ENCODE data around the gene SLC24A3. TPM values are rescaled to one million over a fixed set of nuclear protein-coding genes. Genes with fewer than 3 reads are reported as not detected.

Gene SLC24A3
- polyA plus RNA-seq (2012; ENCODE audit: insufficient read depth, insufficient read length) = not detected

GRCh38 chr20:19212469-19212815, at the start of gene SLC24A3:
SLC24A3 (plus strand) TSS chr20:19212642.
- no peak for DNase-seq (ENCODE audit: low read depth, low spot score)
- no peak within 1 kb of the TSS for H3K4me3 ChIP-seq (ENCODE audit: low read length)

GRCh38 chr20:19170148-19170547, 42.3 kb upstream of the SLC24A3 start:
- no peak overlapping the region for H3K4me3 ChIP-seq (ENCODE audit: low read length)
- DNase-seq (ENCODE audit: low read depth, low spot score) = no peak

- no peak for DNase-seq (ENCODE audit: low read depth, low spot score)
- no peak overlapping the region for H3K4me3 ChIP-seq (ENCODE audit: low read length)
These were observed 39.8 kb upstream of the SLC24A3 start for GRCh38 chr20:19172637-19173036.

GRCh38 chr20:19176470-19177052, 35.9 kb upstream of the SLC24A3 start:
- H3K4me3 ChIP-seq (ENCODE audit: low read length) = no peak overlapping the region
- no peak for DNase-seq (ENCODE audit: low read depth, low spot score)

- no peak for DNase-seq (ENCODE audit: low read depth, low spot score)
- H3K4me3 ChIP-seq (ENCODE audit: low read length) = no peak overlapping the region
These were observed 30.9 kb upstream of the SLC24A3 start for GRCh38 chr20:19181552-19181951.

GRCh38 chr20:19185083-19185482, 27.4 kb upstream of the SLC24A3 start:
- no peak overlapping the region for H3K4me3 ChIP-seq (ENCODE audit: low read length)
- no peak for DNase-seq (ENCODE audit: low read depth, low spot score)

- H3K4me3 ChIP-seq (ENCODE audit: low read length) = no peak overlapping the region
- DNase-seq (ENCODE audit: low read depth, low spot score) = no peak
These were observed 19.1 kb upstream of the SLC24A3 start for GRCh38 chr20:19193349-19193748.

- no peak overlapping the region for H3K4me3 ChIP-seq (ENCODE audit: low read length)
- DNase-seq (ENCODE audit: low read depth, low spot score) = peak; percentile 19
These were observed 6.5 kb upstream of the SLC24A3 start for GRCh38 chr20:19205981-19206396.

- no peak for DNase-seq (ENCODE audit: low read depth, low spot score)
These were observed 4.9 kb upstream of the SLC24A3 start for GRCh38 chr20:19207541-19207940.

GRCh38 chr20:19210391-19211155, 1.9 kb upstream of the SLC24A3 start:
- DNase-seq (ENCODE audit: low read depth, low spot score) = no peak

More at GRCh38 chr20:19207541-19207940, 4.9 kb upstream of the SLC24A3 start:
- H3K4me3 ChIP-seq (ENCODE audit: low read length) = no peak overlapping the region

GRCh38 chr20:19211252-19211651, 1.2 kb upstream of the SLC24A3 start:
- H3K4me3 ChIP-seq (ENCODE audit: low read length) = no peak overlapping the region
- DNase-seq (ENCODE audit: low read depth, low spot score) = no peak

More at GRCh38 chr20:19210391-19211155, 1.9 kb upstream of the SLC24A3 start:
- H3K4me3 ChIP-seq (ENCODE audit: low read length) = no peak overlapping the region

GRCh38 chr20:19211661-19212468, 577 bp upstream of the SLC24A3 start:
- no peak for DNase-seq (ENCODE audit: low read depth, low spot score)
- no peak overlapping the region for H3K4me3 ChIP-seq (ENCODE audit: low read length)

- H3K4me3 ChIP-seq (ENCODE audit: low read length) = no peak overlapping the region
- peak; percentile 1 for DNase-seq (ENCODE audit: low read depth, low spot score)
These were observed 520 bp downstream of the SLC24A3 start for GRCh38 chr20:19212821-19213502.

GRCh38 chr20:19213946-19214490, 1.6 kb downstream of the SLC24A3 start:
- no peak overlapping the region for H3K4me3 ChIP-seq (ENCODE audit: low read length)
- DNase-seq (ENCODE audit: low read depth, low spot score) = no peak

- no peak for DNase-seq (ENCODE audit: low read depth, low spot score)
- H3K4me3 ChIP-seq (ENCODE audit: low read length) = no peak overlapping the region
These were observed 6.0 kb downstream of the SLC24A3 start for GRCh38 chr20:19218411-19218810.

GRCh38 chr20:19222520-19223040, 10.1 kb downstream of the SLC24A3 start:
- DNase-seq (ENCODE audit: low read depth, low spot score) = no peak
- H3K4me3 ChIP-seq (ENCODE audit: low read length) = no peak overlapping the region

GRCh38 chr20:19223640-19224039, 11.2 kb downstream of the SLC24A3 start:
- DNase-seq (ENCODE audit: low read depth, low spot score) = no peak
- H3K4me3 ChIP-seq (ENCODE audit: low read length) = no peak overlapping the region

- no peak for DNase-seq (ENCODE audit: low read depth, low spot score)
- no peak overlapping the region for H3K4me3 ChIP-seq (ENCODE audit: low read length)
These were observed 19.1 kb downstream of the SLC24A3 start for GRCh38 chr20:19231359-19232035.
